ENCODE measurements around the gene SLC16A2.

The SLC16A2 gene

GRCh38 chrX:74395556-74395955, 25.7 kb upstream of the SLC16A2 start:
- CTCF ChIA-PET, result no interaction called here
- no peak for TF ChIP-seq FOXK2 (IDR thresholded peaks at IDR 0.05)
- TF ChIP-seq ELF4 (IDR thresholded peaks at IDR 0.05), result no peak
- no peak for TF ChIP-seq TARDBP (IDR thresholded peaks at IDR 0.05)
- TF ChIP-seq PKNOX1 (IDR thresholded peaks at IDR 0.05), result no peak
- TF ChIP-seq L3MBTL2 (conservative IDR thresholded peaks at IDR 0.05), result no peak
- TF ChIP-seq ZNF384 (IDR thresholded peaks at IDR 0.05), result no peak
- TF ChIP-seq FOXA1 (IDR thresholded peaks at IDR 0.05), result no peak
- no peak for TF ChIP-seq NFRKB (IDR thresholded peaks at IDR 0.05)
- no peak for TF ChIP-seq SUZ12 (IDR thresholded peaks at IDR 0.05)
- no peak for DNase-seq (ENCODE audit: extremely low spot score)
- POLR2A ChIA-PET, result no interaction called here

- ChIA-PET POLR2A (no interaction called here), CTCF (no interaction called here)
- no peak for DNase-seq (ENCODE audit: extremely low spot score)
- TF ChIP-seq LEF1 (IDR thresholded peaks at IDR 0.05; ENCODE audit: borderline replicate concordance) (no peak), L3MBTL2 (conservative IDR thresholded peaks at IDR 0.05) (no peak), SP1 (IDR thresholded peaks at IDR 0.05) (no peak), SUZ12 (IDR thresholded peaks at IDR 0.05) (no peak), FOXM1 (IDR thresholded peaks at IDR 0.05; ENCODE audit: borderline replicate concordance) (no peak)
These were observed 15.3 kb upstream of the SLC16A2 start for GRCh38 chrX:74405973-74406489.

- DNase-seq (ENCODE audit: extremely low spot score), result no peak
- ChIA-PET POLR2A (no interaction called here), CTCF (no interaction called here)
- TF ChIP-seq ELF4 (IDR thresholded peaks at IDR 0.05), result no peak
- TF ChIP-seq NFRKB (IDR thresholded peaks at IDR 0.05), result no peak
- TF ChIP-seq SP1 (IDR thresholded peaks at IDR 0.05), result no peak
- no peak for TF ChIP-seq FOXA1 (IDR thresholded peaks at IDR 0.05)
- no peak for TF ChIP-seq PKNOX1 (IDR thresholded peaks at IDR 0.05)
- no peak for TF ChIP-seq LEF1 (IDR thresholded peaks at IDR 0.05; ENCODE audit: borderline replicate concordance)
These were observed 13.0 kb upstream of the SLC16A2 start for GRCh38 chrX:74408304-74408703.

GRCh38 chrX:74419864-74420195, 1.5 kb upstream of the SLC16A2 start:
- DNase-seq (ENCODE audit: extremely low spot score), result peak; percentile 19
- ChIA-PET POLR2A (interaction anchor here (0.7 to 2.0 kb wide), 6 partner anchors 8 to 128 kb away, joined by 3 to 6 read pairs (median 4); no protein-coding TSS in a partner anchor), CTCF (interaction anchor here (0.6 to 1.8 kb wide), 3 partner anchors 10 to 128 kb away, joined by 3 to 4 read pairs (median 3); no protein-coding TSS in a partner anchor)

GRCh38 chrX:74420196-74421035, 877 bp upstream of the SLC16A2 start:
- peak; percentile 58 for DNase-seq (ENCODE audit: extremely low spot score)
- ChIA-PET CTCF (interaction anchor here (1.8 kb wide), 1 partner anchor 11 kb away, joined by 4 read pairs; no protein-coding TSS in a partner anchor), POLR2A (interaction anchor here (0.7 to 2.0 kb wide), 7 partner anchors 8 to 128 kb away, joined by 3 to 6 read pairs (median 4); no protein-coding TSS in a partner anchor)
- TF ChIP-seq HDGF (IDR thresholded peaks at IDR 0.05; ENCODE audit: borderline replicate concordance) (peak; percentile 88; the same call in 1 of the 2 replicates), PKNOX1 (IDR thresholded peaks at IDR 0.05) (peak; percentile 88), FOXA1 (IDR thresholded peaks at IDR 0.05) (no peak)

More at GRCh38 chrX:74419864-74420195, 1.5 kb upstream of the SLC16A2 start:
- TF ChIP-seq BHLHE40 (IDR thresholded peaks at IDR 0.05; ENCODE audit: borderline replicate concordance), result no peak

GRCh38 chrX:74421740-74422352, 553 bp downstream of the SLC16A2 start:
- TF ChIP-seq ELF4 (IDR thresholded peaks at IDR 0.05), result no peak
- TF ChIP-seq ZNF384 (IDR thresholded peaks at IDR 0.05), result no peak
- no peak for TF ChIP-seq LEF1 (IDR thresholded peaks at IDR 0.05; ENCODE audit: borderline replicate concordance)
- TF ChIP-seq HDGF (IDR thresholded peaks at IDR 0.05; ENCODE audit: borderline replicate concordance), result no peak
- TF ChIP-seq SUZ12 (IDR thresholded peaks at IDR 0.05), result no peak
- TF ChIP-seq SP1 (IDR thresholded peaks at IDR 0.05), result no peak
- TF ChIP-seq BHLHE40 (IDR thresholded peaks at IDR 0.05; ENCODE audit: borderline replicate concordance), result no peak
- DNase-seq (ENCODE audit: extremely low spot score), result peak; percentile 25
- ChIA-PET POLR2A (interaction anchor here (0.9 to 2.0 kb wide), 2 partner anchors 15 to 115 kb away, joined by 4 to 6 read pairs; no protein-coding TSS in a partner anchor), CTCF (no interaction called here)

GRCh38 chrX:74422576-74423288, 1.4 kb downstream of the SLC16A2 start:
- peak; percentile 52; the same call in 1 of the 2 replicates for TF ChIP-seq L3MBTL2 (conservative IDR thresholded peaks at IDR 0.05)
- TF ChIP-seq NFRKB (IDR thresholded peaks at IDR 0.05), result no peak
- no peak for TF ChIP-seq FOXA1 (IDR thresholded peaks at IDR 0.05)
- CTCF ChIA-PET, result no interaction called here
- POLR2A ChIA-PET, result no interaction called here
- DNase-seq (ENCODE audit: extremely low spot score), result peak; percentile 58

All from HEK293T (cell line).